CD4-positive, CD25-positive, alpha-beta regulatory T cell (primary cell): ENCODE measurements around the gene SLC5A3. TPM values are rescaled to one million over a fixed set of nuclear protein-coding genes. Genes with fewer than 3 reads are reported as not detected.

ENCODE experiments used
- ATAC-seq, 2 donors: fragments of 150-1000 bp; cut with Tn5 transposase; one replicate each; pipeline ENCODE4 v1.10.0; 2021; ENCODE audit warnings: low read depth in 2 of 2, moderate number of reproducible peaks in 2 of 2, moderate library complexity in 1 of 2
- DNase-seq, 3 donors: peaks; one replicate each; pipeline versions ENCODE4 v3.0.0 to v3.0.0-alpha.2; 2012 to 2022; ENCODE audit warnings: mixed read lengths in 1 of 3
- H3K27ac ChIP-seq: one replicate; pipeline ENCODE4 v1.7.0; 2013; ENCODE audit warnings: mild to moderate bottlenecking, low read length; ENCODE audit not compliant: insufficient read depth, poor library complexity, severe bottlenecking
- H3K27me3 ChIP-seq: one replicate; pipeline ENCODE4 v1.7.0; 2013; ENCODE audit warnings: low read length; ENCODE audit not compliant: control insufficient read depth, insufficient read depth
- H3K36me3 ChIP-seq: one replicate; pipeline ENCODE4 v1.7.0; 2013; ENCODE audit warnings: mild to moderate bottlenecking, low read length, moderate library complexity; ENCODE audit not compliant: control insufficient read depth, insufficient read depth
- H3K4me1 ChIP-seq: 2 replicates; pipeline ENCODE4 v1.7.0; 2013; ENCODE audit warnings: mild to moderate bottlenecking, low read length; ENCODE audit not compliant: insufficient read depth, control insufficient read depth, poor library complexity, severe bottlenecking
- H3K4me3 ChIP-seq: one replicate; pipeline ENCODE4 v1.7.0; 2013; ENCODE audit warnings: low read depth, mild to moderate bottlenecking, low read length, moderate library complexity
- H3K9me3 ChIP-seq, 2 experiments: 1 replicate in 1 of 2; 2 replicates in 1 of 2; pipeline ENCODE4 v1.7.0; 2013; ENCODE audit warnings: low read length in 2 of 2, mild to moderate bottlenecking in 1 of 2, moderate library complexity in 1 of 2; ENCODE audit not compliant: control insufficient read depth in 2 of 2
- H3K27ac Mint-ChIP-seq, 3 donors: one replicate each; pipeline ENCODE4 v1.8.0; 2020 to 2022; ENCODE audit warnings: mild to moderate bottlenecking in 3 of 3, mixed read lengths in 3 of 3, moderate library complexity in 2 of 3
- H3K27me3 Mint-ChIP-seq: one replicate; pipeline ENCODE4 v1.8.0; 2022; ENCODE audit warnings: mild to moderate bottlenecking, mixed read lengths
- H3K36me3 Mint-ChIP-seq: one replicate; pipeline ENCODE4 v1.8.0; 2020; ENCODE audit warnings: mixed read lengths
- H3K4me1 Mint-ChIP-seq, 4 donors: one replicate each; pipeline ENCODE4 v1.8.0; 2020 to 2022; ENCODE audit warnings: mixed read lengths in 4 of 4, mild to moderate bottlenecking in 1 of 4
- H3K4me3 Mint-ChIP-seq, 4 donors: one replicate each; pipeline ENCODE4 v1.8.0; 2020 to 2022; ENCODE audit warnings: mild to moderate bottlenecking in 4 of 4, mixed read lengths in 4 of 4, moderate library complexity in 3 of 4
- H3K9me3 Mint-ChIP-seq, 7 donors: one replicate each; pipeline ENCODE4 v1.8.0; 2020 to 2022; ENCODE audit warnings: mixed read lengths in 7 of 7, mild to moderate bottlenecking in 3 of 7, moderate library complexity in 2 of 7
- polyA plus RNA-seq, 4 donors: library from polyadenylated mRNA; unstranded; fragments of 300-500 nt; fragmentation: Illumina TruSeq; gene quantifications; one replicate each; pipeline ENCODE4 v1.2.3, GENCODE V29; 2021
- total RNA-seq: library from RNA; stranded (reverse); gene quantifications from one replicate; pipeline ENCODE4 v1.2.3, GENCODE V29; 2022

Gene SLC5A3
- total RNA-seq (13.7 TPM), polyA plus RNA-seq (1 to 10 TPM; 1.0 to 2.4 (median 1.9) TPM)

DNA sequence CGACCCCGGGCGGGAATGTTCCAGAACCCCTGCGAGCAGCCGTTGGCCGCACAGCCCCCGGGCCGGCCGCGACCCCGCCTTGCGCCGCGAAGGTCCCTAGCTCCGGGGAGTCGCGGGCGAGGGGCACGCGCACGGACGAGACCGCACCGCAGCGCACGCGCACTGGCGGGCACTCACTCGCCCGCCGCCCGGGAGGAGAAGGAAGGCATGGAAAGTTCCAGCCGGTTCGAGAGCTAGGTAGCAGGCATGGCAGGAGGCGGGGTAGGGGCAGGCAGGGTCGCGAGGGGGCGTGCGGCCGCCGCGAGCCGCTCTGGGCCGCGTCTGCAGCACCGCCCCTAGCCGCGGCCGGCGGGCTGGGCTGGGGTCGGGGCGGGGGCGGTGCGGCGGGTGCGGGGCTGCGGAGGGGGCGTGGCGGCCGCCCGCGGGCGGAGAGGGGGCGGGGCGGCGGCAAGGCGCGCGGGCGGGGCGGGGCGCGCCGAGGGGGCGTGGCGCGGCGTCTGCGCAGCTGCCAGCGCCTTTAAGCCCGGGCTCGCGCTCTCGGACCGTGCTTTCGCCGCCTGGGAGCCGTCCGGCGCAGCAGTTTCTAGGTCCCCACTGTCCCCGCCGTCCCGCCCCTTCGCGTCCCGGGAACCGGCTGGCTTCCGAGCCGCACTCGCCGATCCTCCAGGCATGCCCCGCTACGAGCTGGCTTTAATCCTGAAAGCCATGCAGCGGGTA is at the start of gene SLC5A3, which contains the start of gene MRPS6:
Gene SLC5A3 (plus strand): TSS at position 547 of the 717 bp plus-strand sequence. CDS start 21,621 bp downstream, outside the sequence.
Gene MRPS6 (plus strand): TSS at position 547 of the 717 bp plus-strand sequence. CDS start 123 bp downstream, at position 670.
- no peaks in the 10 kb centered on the region for H3K36me3 Mint-ChIP-seq
- Histone ChIP-seq H3K4me1 (peaks cover 41% of the 10 kb centered on the region), H3K36me3 (no peaks in the 10 kb centered on the region), H3K27me3 (no peaks in the 10 kb centered on the region), H3K27ac (peak within 1 kb of the TSS; percentile 76), H3K4me3 (peak within 1 kb of the TSS; percentile 92), H3K9me3 (no peaks in the 10 kb centered on the region)
- peaks cover 6% of the 10 kb centered on the region for H3K27me3 Mint-ChIP-seq
- peak within 1 kb of the TSS; percentile 95 to 98 (median 96) for H3K4me3 Mint-ChIP-seq
- DNase-seq (peak; percentile 71 to 77 (median 73)), ATAC-seq (peak; percentile 69 to 72)
- peaks cover 33 to 52% (median 44%) of the 10 kb centered on the region in 4 donors for H3K4me1 Mint-ChIP-seq
- peak within 1 kb of the TSS; percentile 41 to 95 (median 94) for H3K27ac Mint-ChIP-seq
- peaks cover 0 to 2% (median 0%) of the 10 kb centered on the region in 7 donors for H3K9me3 Mint-ChIP-seq

DNA sequence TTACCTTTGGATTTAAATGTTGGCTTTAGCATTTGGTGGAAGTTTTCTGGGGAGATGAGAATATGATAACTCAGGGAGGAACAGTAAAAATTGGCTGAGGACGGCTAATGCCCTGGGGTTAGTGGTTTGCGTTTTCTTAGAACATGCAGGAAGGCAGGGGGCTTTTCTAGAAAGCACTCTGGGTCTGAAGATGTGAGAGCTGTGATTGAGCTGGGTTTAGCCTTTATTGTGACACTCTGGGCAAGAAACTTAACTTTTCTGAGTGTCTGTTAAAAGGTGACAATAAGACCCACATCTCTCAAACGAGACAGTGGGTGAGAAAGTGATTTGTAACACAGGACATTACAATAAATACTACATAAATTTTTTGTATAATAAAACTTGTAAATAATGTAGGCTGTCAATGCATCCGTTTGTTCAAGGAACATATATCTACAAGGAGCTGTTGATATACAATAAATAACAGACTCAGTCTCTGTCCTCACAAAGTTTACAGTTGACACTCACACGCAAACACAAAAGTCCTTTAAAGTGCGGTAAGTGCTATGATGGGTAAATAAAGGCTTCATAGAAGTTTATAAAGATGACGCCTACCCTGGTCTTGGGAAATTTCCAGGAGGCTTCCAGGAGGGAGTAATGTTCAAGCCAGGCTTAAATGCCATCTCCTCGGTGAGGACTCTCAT is 49.5 kb upstream of the SLC5A3 start:
- H3K9me3 Mint-ChIP-seq = peaks cover 0 to 3% (median 0%) of the 10 kb centered on the region in 7 donors
- Histone ChIP-seq H3K9me3 (no peaks in the 10 kb centered on the region), H3K36me3 (no peaks in the 10 kb centered on the region), H3K27me3 (no peaks in the 10 kb centered on the region), H3K27ac (no peak overlapping the region), H3K4me1 (peaks cover 14% of the 10 kb centered on the region), H3K4me3 (no peak overlapping the region)
- ATAC-seq (no peak), DNase-seq (peak in 1 of 3 donors; percentile 21)
- H3K27me3 Mint-ChIP-seq = no peaks in the 10 kb centered on the region
- peaks cover 7 to 15% (median 10%) of the 10 kb centered on the region in 4 donors for H3K4me1 Mint-ChIP-seq
- H3K27ac Mint-ChIP-seq = no peak overlapping the region
- H3K4me3 Mint-ChIP-seq = no peak overlapping the region
- no peaks in the 10 kb centered on the region for H3K36me3 Mint-ChIP-seq

DNA sequence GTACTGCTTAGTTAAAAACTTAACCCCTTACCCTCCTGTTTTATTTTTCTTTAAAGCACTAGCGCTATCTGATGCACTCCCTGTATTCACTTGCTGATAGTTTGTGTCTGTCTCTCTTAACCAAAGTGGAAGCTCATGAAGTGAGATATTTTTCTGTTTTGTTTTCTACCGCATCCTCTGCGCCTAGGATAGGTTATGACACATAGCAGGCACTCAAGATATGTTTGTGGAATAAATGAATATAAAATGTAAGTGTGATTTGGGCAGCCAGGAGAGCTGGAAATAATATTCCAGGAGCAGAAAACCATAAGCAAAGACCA is 49.0 kb upstream of the SLC5A3 start:
- no peaks in the 10 kb centered on the region for H3K9me3 ChIP-seq
- Mint-ChIP-seq H3K27me3 (no peaks in the 10 kb centered on the region), H3K9me3 (peaks cover 0 to 3% (median 0%) of the 10 kb centered on the region in 7 donors), H3K4me3 (no peak overlapping the region), H3K27ac (no peak overlapping the region), H3K4me1 (peaks cover 4 to 11% (median 7%) of the 10 kb centered on the region in 4 donors), H3K36me3 (no peaks in the 10 kb centered on the region)
- ATAC-seq (no peak), DNase-seq (no peak)
- no peak overlapping the region for H3K27ac ChIP-seq
- no peaks in the 10 kb centered on the region for H3K27me3 ChIP-seq
- H3K4me3 ChIP-seq = no peak overlapping the region
- peaks cover 14% of the 10 kb centered on the region for H3K4me1 ChIP-seq
- no peaks in the 10 kb centered on the region for H3K36me3 ChIP-seq

DNA sequence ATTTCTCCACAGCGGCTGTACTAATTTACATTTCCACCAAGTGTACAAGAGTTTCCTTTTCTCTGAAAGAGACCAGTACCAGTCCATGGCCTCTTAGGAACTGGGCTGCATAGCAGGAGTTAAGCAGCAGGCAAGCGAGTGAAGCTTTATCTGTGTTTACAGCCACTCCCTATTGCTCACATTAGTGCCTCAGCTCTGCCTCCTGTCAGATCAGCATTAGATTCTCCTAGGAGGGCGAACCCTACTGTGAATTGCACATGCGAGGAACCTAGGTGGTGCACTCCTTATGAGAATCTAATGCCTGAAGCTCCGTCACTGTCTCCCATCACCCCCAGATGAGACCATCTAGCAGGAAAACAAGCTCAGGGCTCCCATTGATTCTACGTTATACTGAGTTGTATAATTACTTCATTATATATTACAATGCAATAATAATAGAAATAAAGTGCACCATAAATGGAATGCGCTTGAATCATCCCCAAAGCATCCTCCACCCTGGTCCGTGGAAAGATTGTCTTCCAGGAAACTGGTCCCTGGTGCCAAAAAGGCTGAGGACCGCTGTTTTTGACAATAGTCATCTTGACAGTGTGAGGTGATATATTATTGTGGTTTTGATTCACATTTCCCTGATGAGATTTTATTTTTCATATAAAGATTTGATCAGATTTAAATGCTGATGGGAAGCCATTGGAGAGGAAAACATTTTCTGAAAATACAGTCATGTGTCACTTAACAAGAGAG is 45.5 kb upstream of the SLC5A3 start:
- ATAC-seq (no peak), DNase-seq (no peak)
- H3K27ac ChIP-seq = no peak overlapping the region
- no peak overlapping the region for H3K4me3 ChIP-seq
- H3K9me3 Mint-ChIP-seq = peaks cover 0 to 2% (median 0%) of the 10 kb centered on the region in 7 donors
- H3K36me3 Mint-ChIP-seq = no peaks in the 10 kb centered on the region
- no peaks in the 10 kb centered on the region for H3K27me3 Mint-ChIP-seq
- H3K36me3 ChIP-seq = no peaks in the 10 kb centered on the region
- H3K27me3 ChIP-seq = no peaks in the 10 kb centered on the region
- no peaks in the 10 kb centered on the region for H3K9me3 ChIP-seq
- H3K27ac Mint-ChIP-seq = no peak overlapping the region
- no peak overlapping the region for H3K4me3 Mint-ChIP-seq
- peaks cover 11% of the 10 kb centered on the region for H3K4me1 ChIP-seq
- H3K4me1 Mint-ChIP-seq = peaks cover 4 to 21% (median 15%) of the 10 kb centered on the region in 4 donors

DNA sequence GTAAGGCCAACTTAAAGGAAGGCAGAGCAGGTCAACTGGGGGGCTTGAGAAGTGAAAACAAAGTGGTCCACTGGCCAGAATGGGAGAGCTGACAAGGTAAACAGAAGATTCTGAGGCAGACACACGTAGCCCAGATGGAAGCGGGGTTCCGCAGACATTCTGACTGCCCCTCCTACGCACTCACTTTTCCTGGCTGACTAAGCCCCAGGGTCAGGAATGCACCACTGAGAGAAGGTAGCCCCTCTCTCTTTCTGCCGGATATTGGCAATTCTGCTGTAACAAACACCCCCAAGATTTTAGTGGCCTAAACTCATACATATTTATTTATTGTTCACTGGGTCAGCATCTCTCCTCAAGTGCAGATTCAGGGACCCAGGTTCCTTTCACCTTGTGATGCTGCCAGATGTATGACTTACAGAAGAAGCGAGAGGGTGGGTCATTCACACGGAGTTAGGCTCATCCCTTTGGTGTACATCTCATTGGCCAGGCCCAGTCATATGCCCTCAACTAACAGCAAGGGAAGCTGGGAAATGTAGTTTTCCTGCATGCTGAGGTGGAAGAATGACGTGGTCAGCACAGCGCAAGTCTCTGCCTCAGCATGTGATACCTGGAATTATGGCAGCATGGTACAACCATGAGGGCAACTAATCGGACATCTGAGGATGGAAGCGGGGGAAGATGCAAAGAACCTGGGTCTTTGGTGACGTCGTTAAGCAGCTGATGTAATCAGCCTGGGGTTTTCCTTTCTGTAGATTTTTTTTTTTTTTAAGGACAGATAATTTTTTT is 43.4 kb upstream of the SLC5A3 start:
- peak overlapping the region; percentile 15 to 82 (median 56) for H3K27ac Mint-ChIP-seq
- peak; percentile 29 to 83 (median 49) for DNase-seq
- H3K36me3 Mint-ChIP-seq = no peaks in the 10 kb centered on the region
- Histone ChIP-seq H3K4me1 (peaks cover 6% of the 10 kb centered on the region), H3K27me3 (no peaks in the 10 kb centered on the region), H3K36me3 (no peaks in the 10 kb centered on the region), H3K4me3 (peak overlapping the region; percentile 29), H3K9me3 (no peaks in the 10 kb centered on the region), H3K27ac (no peak overlapping the region)
- ATAC-seq = peak; percentile 88 to 89
- H3K4me1 Mint-ChIP-seq = peaks cover 4 to 24% (median 16%) of the 10 kb centered on the region in 4 donors
- peaks cover 0 to 3% (median 0%) of the 10 kb centered on the region in 7 donors for H3K9me3 Mint-ChIP-seq
- H3K27me3 Mint-ChIP-seq = no peaks in the 10 kb centered on the region
- H3K4me3 Mint-ChIP-seq = peak overlapping the region; percentile 11 to 73 (median 48)

DNA sequence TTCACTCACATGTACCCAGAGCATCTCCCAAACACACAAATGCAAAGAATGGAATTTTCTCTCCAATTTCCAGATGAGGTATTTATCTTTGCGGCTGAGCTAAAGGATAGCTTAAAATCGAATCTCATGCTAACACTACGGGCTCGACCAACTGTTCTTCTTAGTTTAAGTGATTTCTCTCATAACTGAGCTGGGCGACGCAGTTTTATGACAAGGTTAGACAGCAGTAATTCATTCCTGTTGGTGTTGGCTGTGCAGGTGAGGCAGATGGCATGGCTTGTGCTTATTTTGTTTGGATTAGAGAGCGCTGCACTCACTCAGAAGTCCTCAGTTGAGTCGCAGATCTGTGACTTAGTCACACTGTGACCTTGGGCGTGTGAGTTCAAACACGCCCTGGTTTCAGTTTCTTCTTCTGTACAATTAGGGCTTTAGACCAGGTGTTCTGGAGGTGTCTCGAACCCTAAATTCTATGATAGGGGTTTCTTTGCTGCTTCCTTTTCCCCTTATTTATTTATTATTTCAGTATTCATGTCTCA is 41.5 kb upstream of the SLC5A3 start:
- H3K4me3 ChIP-seq = no peak overlapping the region
- Mint-ChIP-seq H3K4me3 (peak overlapping the region in 1 of 4 donors; percentile 29), H3K27me3 (no peaks in the 10 kb centered on the region), H3K27ac (peak overlapping the region in 1 of 3 donors; percentile 18), H3K9me3 (peaks cover 0 to 3% (median 0%) of the 10 kb centered on the region in 7 donors), H3K4me1 (peaks cover 4 to 24% (median 18%) of the 10 kb centered on the region in 4 donors), H3K36me3 (peaks cover 5% of the 10 kb centered on the region)
- no peaks in the 10 kb centered on the region for H3K9me3 ChIP-seq
- no peak overlapping the region for H3K27ac ChIP-seq
- no peaks in the 10 kb centered on the region for H3K36me3 ChIP-seq
- H3K27me3 ChIP-seq = no peaks in the 10 kb centered on the region
- H3K4me1 ChIP-seq = peaks cover 6% of the 10 kb centered on the region
- ATAC-seq (peak in 1 of 2 donors; percentile 38), DNase-seq (peak in 1 of 3 donors; percentile 70)
